GM12801 (cell line): ENCODE data around the gene LRBA.

Experiments
- TF ChIP-seq, protein P1 (sequence below): IDR thresholded peaks from one replicate; pipeline ENCODE4 v1.5.1; 2011; ENCODE audit warnings: control low read depth; ENCODE audit not compliant: insufficient read length; ENCODE audit errors: extremely low read depth

LRBA gene

DNA sequence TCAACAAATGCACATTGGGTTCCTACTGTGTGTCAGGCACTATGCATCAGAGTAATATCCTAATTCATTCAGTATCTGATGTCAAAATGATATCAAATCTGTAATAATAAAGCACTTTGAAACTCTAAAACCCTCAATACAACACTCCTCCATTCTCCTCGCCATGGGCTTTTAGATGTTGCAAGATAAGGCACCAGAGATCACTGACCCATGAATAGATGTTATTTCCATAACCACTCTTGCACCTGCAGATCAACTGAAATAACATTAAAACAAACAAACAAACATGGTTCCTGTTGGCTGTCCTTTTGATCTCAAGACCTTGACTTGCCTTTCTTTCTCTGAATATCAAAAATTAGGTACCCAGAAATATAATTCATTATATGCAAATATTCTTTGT lies 333.0 kb downstream of the LRBA start:
- TF ChIP-seq, protein P1, sequence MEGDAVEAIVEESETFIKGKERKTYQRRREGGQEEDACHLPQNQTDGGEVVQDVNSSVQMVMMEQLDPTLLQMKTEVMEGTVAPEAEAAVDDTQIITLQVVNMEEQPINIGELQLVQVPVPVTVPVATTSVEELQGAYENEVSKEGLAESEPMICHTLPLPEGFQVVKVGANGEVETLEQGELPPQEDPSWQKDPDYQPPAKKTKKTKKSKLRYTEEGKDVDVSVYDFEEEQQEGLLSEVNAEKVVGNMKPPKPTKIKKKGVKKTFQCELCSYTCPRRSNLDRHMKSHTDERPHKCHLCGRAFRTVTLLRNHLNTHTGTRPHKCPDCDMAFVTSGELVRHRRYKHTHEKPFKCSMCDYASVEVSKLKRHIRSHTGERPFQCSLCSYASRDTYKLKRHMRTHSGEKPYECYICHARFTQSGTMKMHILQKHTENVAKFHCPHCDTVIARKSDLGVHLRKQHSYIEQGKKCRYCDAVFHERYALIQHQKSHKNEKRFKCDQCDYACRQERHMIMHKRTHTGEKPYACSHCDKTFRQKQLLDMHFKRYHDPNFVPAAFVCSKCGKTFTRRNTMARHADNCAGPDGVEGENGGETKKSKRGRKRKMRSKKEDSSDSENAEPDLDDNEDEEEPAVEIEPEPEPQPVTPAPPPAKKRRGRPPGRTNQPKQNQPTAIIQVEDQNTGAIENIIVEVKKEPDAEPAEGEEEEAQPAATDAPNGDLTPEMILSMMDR, result no peak

DNA sequence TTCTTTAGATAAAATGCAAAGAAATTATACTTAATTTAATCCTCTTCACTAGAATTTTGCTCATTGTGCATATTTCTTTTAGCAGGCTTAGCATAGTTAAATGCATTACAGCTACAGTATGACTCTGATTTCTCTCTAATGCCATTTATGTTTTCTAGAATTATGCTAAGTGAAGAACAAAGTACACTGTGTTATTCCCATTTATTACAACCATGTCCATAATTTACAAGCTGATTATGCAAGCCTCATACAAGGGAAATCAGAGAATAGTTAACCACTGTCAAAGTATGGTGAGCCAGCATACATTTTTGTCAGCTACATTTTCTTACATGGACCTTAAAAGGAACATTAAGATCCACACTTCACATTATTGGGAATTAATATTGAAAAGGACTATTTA lies 334.0 kb downstream of the LRBA start:
- TF ChIP-seq, protein P1, result no peak

DNA sequence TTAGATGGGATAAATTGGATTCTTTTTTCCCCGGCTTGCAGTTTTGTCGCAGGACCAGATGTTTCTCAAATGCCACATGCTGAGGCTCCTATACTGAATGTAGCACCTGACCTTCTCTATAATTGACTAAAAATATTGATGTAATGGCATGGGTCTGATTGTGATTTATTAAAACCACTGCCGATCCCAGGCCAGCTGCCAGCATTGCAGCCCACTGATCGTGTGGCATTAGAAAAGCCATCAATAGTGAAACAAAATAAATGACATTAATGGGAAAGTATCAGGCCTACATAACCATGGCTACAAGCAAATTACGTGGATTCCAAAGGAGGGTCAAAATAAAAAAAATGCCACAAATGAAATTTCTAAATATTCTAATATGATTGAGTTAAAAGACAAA lies 334.4 kb downstream of the LRBA start:
- TF ChIP-seq, protein P1, result no peak

GRCh38 chr4:150679765-150680343 lies 335.2 kb downstream of the LRBA start:
- TF ChIP-seq, protein P1, result no peak

DNA sequence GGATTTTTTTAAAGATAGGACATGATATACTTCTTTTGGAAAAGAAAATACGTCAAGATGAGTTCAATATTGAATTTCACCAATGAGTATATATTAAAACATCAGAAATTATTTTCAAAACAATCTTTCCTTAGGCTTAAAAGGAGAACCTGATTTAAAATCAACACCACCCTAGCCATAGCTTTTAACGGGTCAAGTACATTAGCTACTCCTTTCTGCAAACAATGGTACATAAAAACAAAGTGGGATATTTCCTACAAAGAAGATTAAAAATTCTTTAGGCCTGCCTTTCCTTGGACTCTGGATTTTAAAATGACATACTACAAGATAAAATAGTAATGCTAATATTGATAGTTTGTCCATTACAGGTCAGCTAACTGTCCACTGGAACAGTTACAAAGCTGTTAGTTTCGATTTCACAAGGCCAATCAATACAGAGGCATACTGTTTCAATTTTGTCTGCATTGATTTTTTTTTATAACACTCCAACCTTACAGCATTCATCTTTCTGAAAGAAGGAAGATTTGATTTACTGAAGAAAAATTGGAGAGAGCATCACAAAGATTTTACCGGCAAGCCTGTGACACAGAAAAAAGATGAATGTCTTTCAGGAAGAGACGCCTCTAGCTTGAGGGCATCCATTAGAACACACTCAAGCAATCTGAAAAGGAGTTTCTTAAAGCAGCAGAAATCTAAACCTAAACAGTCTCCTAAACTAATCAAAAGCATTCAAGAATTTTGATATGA lies 335.9 kb downstream of the LRBA start:
- TF ChIP-seq, protein P1, result no peak

DNA sequence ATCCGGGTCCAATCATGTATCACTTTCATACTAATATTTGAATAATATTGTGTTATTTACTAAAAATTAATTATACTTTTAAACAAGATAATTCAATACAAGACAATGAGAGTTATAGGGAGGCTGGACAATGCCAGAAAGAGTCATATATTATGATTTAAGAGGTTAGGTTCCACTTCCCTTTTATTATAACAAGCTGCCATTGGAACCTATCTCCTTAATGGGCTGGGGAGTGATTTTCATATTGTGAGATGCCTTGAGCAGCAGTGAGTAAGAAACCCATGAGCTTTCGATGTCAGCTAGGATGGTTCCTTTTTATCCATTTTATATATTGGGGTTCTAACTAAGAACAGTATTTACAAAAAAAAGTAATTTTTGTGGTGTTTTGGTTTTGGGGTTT lies 341.3 kb downstream of the LRBA start:
- TF ChIP-seq, protein P1, result no peak

DNA sequence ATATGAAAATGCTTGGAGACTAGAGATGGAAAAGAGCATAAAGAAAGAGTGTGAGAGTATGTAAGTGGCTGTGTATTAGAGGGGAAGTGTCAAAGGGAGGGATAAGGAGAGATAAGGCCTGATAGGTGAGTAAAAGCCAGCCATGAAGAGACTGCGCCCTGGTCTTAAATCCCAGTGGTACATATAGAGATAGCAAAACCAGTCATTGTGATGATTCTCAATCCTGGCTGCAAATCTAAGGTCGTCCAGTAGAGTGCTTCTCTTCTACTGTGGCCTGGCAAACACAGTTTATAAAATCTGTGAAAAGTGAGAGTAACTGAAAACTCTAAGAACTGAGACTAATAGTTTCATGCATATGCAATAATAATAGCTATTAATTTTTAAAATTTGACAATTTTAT lies 346.3 kb downstream of the LRBA start:
- TF ChIP-seq, protein P1, result no peak
